OCI-LY3 (cell line): ENCODE data around the gene RERE.

Experiments used
- EZH2phosphoT487 ChIP-seq: fragments of 200-600 bp; shearing (Covaris generic); IDR thresholded peaks from 2 replicates; pipeline ENCODE4 v1.6.1; 2018; ENCODE audit warnings: antibody characterized with exemption, mixed run types, low read depth
- TF ChIP-seq, protein P1 (sequence below): fragments of 200-600, 300-600 bp; sonication (generic); IDR thresholded peaks from 2 replicates; pipeline ENCODE4 v1.5.1; 2014; ENCODE audit warnings: antibody characterized with exemption, low read length, low read depth

DNA sequence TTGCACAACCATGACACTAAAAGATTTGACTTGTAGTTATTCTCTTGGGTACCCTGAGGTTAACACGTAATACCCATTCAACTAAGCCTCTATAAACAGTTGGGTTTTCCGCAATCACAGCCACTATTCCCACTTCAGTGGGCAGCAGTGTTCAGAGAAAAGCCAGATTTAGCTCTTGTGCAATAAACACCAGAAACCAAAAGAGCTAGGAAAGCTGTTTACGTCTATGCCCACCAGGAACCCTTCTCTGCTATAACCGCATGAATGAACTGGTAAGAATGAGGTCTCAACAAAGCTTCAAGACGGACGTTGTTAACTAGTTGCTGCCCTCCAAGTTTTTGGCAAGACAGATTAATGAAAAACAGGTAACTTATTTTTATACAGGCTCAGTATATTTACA lies 398.3 kb downstream of the RERE start:
- TF ChIP-seq, protein P1, sequence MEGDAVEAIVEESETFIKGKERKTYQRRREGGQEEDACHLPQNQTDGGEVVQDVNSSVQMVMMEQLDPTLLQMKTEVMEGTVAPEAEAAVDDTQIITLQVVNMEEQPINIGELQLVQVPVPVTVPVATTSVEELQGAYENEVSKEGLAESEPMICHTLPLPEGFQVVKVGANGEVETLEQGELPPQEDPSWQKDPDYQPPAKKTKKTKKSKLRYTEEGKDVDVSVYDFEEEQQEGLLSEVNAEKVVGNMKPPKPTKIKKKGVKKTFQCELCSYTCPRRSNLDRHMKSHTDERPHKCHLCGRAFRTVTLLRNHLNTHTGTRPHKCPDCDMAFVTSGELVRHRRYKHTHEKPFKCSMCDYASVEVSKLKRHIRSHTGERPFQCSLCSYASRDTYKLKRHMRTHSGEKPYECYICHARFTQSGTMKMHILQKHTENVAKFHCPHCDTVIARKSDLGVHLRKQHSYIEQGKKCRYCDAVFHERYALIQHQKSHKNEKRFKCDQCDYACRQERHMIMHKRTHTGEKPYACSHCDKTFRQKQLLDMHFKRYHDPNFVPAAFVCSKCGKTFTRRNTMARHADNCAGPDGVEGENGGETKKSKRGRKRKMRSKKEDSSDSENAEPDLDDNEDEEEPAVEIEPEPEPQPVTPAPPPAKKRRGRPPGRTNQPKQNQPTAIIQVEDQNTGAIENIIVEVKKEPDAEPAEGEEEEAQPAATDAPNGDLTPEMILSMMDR: no peak
- no peak for TF ChIP-seq EZH2phosphoT487
